CD4-positive, alpha-beta T cell treated with Interleukin-4 for 4 hours (primary cell): ENCODE measurements around the gene TMEM141.

ENCODE experiments used
- DNase-seq: peaks from one replicate; pipeline ENCODE4 v3.0.0-alpha.2; 2020

Gene TMEM141

GRCh38 chr9:136790640-136791515, at the start of gene TMEM141:
Gene TMEM141, plus strand, starts transcription at chr9:136791344. Its CDS starts 27 bp downstream, at chr9:136791371.
- peak; percentile 98 for DNase-seq

GRCh38 chr9:136741883-136742571, 49.1 kb upstream of the TMEM141 start:
- DNase-seq = no peak

GRCh38 chr9:136742591-136743391, 48.4 kb upstream of the TMEM141 start, which contains the start of gene LCN10:
Gene LCN10, minus strand, starts transcription at chr9:136742940. Its CDS starts 37 bp downstream, at chr9:136742903.
- DNase-seq = no peak

- no peak for DNase-seq
Measured at GRCh38 chr9:136743639-136744211, 47.4 kb upstream of the TMEM141 start.

GRCh38 chr9:136744773-136745172, 46.4 kb upstream of the TMEM141 start:
- no peak for DNase-seq

GRCh38 chr9:136745389-136746154, 45.6 kb upstream of the TMEM141 start:
- no peak for DNase-seq

GRCh38 chr9:136746155-136746490, 45.0 kb upstream of the TMEM141 start:
- no peak for DNase-seq

- no peak for DNase-seq
Measured at GRCh38 chr9:136746621-136747020, 44.5 kb upstream of the TMEM141 start.

GRCh38 chr9:136747161-136748060, 43.7 kb upstream of the TMEM141 start:
- DNase-seq = no peak

GRCh38 chr9:136748201-136748600, 42.9 kb upstream of the TMEM141 start, which contains the start of gene LCN6:
Gene LCN6, minus strand, starts transcription at chr9:136748525. Its CDS starts 42 bp downstream, at chr9:136748483.
- no peak for DNase-seq

GRCh38 chr9:136748666-136749611, 42.2 kb upstream of the TMEM141 start:
- no peak for DNase-seq

- no peak for DNase-seq
Measured at GRCh38 chr9:136750526-136750925, 40.6 kb upstream of the TMEM141 start.

- no peak for DNase-seq
Measured at GRCh38 chr9:136751244-136751643, 39.9 kb upstream of the TMEM141 start.

GRCh38 chr9:136751814-136752213, 39.3 kb upstream of the TMEM141 start:
- no peak for DNase-seq

- no peak for DNase-seq
Measured at GRCh38 chr9:136753371-136754058, 37.6 kb upstream of the TMEM141 start.

GRCh38 chr9:136754059-136754572, 37.0 kb upstream of the TMEM141 start:
- no peak for DNase-seq

GRCh38 chr9:136754626-136755301, 36.4 kb upstream of the TMEM141 start:
- DNase-seq = no peak
